ENCODE measurements around the gene SH2D5.

- no peak for TF ChIP-seq EZH2phosphoT487 (IDR thresholded peaks at IDR 0.05; ENCODE audit: low read depth, severe bottlenecking, unreplicated experiment)
- no peak for TF ChIP-seq CTCF (IDR thresholded peaks at IDR 0.05; ENCODE audit: poor library complexity)
Observed at GRCh38 chr1:20685099-20685662, 47.3 kb downstream of the SH2D5 start.

Data from hepatocyte (in vitro differentiated cells).